ENCODE data around the gene LPIN1. TPM values are rescaled to one million over a fixed set of nuclear protein-coding genes. Genes with fewer than 3 reads are reported as not detected.

Gene LPIN1
- total and polyA plus RNA-seq, 2 of the 13 experiments (the other 11 are each of a cell fraction or from before 2014, with no cell fraction given), result 9.7 to 19.4 TPM

DNA sequence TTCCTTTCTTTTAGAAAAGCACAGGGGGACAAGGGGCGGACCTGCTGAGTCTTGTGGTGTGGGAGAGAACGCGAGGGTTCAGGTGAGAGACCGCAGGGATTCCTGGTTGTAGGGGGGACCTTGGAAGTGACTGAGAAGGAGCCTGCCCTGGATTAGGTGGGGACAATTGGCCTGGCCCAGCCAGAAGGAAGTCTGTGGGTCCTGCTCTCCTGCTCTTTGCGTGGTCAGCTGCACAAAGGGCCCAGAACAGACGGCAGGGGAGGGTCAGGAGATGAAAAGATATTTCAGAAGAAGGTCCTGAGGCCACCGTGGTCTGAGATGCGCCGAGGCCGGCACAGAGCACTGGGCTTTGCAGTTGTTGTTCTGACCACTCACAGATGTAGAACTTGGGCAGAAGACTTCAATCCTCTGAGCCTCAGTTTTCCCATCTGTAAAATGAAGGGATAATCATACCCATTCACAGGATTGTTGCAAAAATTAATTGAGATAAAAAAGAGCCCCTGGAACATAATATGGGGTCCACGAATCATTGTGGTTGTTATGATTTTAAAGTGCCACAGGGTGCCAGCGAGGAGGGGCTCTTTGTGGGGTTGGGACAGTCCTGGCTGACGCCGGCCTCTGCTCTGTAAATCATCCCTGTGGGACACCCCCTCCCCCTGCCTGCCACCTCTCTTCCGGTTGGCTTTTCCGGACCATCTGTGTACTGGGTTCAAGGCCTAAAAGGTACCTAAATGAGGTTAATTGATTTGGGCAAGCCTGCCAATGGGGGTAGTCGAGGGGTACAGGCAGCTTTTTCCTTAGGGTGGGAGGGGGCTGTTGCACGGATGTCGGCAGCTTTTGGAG lies 1.8 kb downstream of the LPIN1 start:
- DNase-seq (ENCODE audit: low spot score) (no peak), ATAC-seq (no peak), FAIRE-seq (no peak)
- peaks cover 44% of the 10 kb centered on the region for H3K79me2 ChIP-seq (ENCODE audit: insufficient read depth, low read length)
- no peaks in the 10 kb centered on the region; the same call in 1 of the 2 replicates for H4K20me1 ChIP-seq (ENCODE audit: insufficient read depth, low read length)
- POLR2A ChIA-PET, result interaction anchor here (2.0 kb wide), 1 partner anchor 10 kb away, joined by 12 read pairs; no protein-coding TSS in a partner anchor
- WGBS (ENCODE audit: low lambda C conversion rate), result 34% methylated on average over 19 of the region's 19 CpGs
- CTCF ChIA-PET (ENCODE audit: low intra/inter-chr PET ratio, low total read pairs), result no interaction called here
- H3K27ac ChIP-seq (ENCODE audit: extremely low read length, insufficient read depth, low read length), result no peak overlapping the region
- H3K9ac ChIP-seq (ENCODE audit: insufficient read depth, low read depth, low read length), result peak overlapping the region; percentile 76
- H3K9me3 ChIP-seq (ENCODE audit: low read length), result no peaks in the 10 kb centered on the region
- no peaks in the 10 kb centered on the region for H3K36me3 ChIP-seq (replicated peaks in 1 of 2; ENCODE audit: control insufficient read depth in 1 of 2, insufficient read depth in 2 of 2, low read length in 2 of 2)
- H2AFZ ChIP-seq (ENCODE audit: low read length), result no peak overlapping the region
- H3K4me3 ChIP-seq (replicated peaks in 1 of 3; ENCODE audit: insufficient read depth in 1 of 3, low read depth in 2 of 3, low read length in 3 of 3), result peak overlapping the region; percentile 77 to 96 (median 83)
- H3K4me2 ChIP-seq (ENCODE audit: low read depth, low read length), result peak overlapping the region; percentile 98
- intact Hi-C loops (cut with micrococcal nuclease; ENCODE audit: unreplicated experiment) (loop anchor here (10.0 kb wide), 1 partner anchor 1257 kb away; no protein-coding TSS in a partner anchor), in situ Hi-C loops (cut with HindIII; ENCODE audit: extremely low pct_ligation_motif_present, low pct_unique_long_range_greater_than_20kb) (no loop called here)
- no peaks in the 10 kb centered on the region; a peak in 1 of 5 replicates for H3K27me3 ChIP-seq (ENCODE audit: control insufficient read depth in 1 of 2, insufficient read depth in 2 of 2, low read length in 2 of 2)
- H3K4me1 ChIP-seq (ENCODE audit: insufficient read depth, low read length), result peaks cover 55% of the 10 kb centered on the region
- no TSS peak for BruUV-seq (replicated peaks)
- TF ChIP-seq ZNF496 (CRISPR knock-in tag; IDR thresholded peaks at IDR 0.05; ENCODE audit: insufficient replicate concordance), result no peak
- TF ChIP-seq, protein P1, sequence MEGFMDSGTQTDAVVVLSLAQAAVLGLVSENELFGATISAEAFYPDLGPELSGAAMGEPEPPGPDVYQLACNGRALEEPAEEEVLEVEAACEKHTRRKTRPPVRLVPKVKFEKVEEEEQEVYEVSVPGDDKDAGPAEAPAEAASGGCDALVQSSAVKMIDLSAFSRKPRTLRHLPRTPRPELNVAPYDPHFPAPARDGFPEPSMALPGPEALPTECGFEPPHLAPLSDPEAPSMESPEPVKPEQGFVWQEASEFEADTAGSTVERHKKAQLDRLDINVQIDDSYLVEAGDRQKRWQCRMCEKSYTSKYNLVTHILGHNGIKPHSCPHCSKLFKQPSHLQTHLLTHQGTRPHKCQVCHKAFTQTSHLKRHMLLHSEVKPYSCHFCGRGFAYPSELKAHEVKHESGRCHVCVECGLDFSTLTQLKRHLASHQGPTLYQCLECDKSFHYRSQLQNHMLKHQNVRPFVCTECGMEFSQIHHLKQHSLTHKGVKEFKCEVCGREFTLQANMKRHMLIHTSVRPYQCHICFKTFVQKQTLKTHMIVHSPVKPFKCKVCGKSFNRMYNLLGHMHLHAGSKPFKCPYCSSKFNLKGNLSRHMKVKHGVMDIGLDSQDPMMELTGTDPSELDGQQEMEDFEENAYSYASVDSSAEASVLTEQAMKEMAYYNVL (CRISPR knock-in tag; IDR thresholded peaks at IDR 0.05; ENCODE audit: borderline replicate concordance), result 0 out of 2 replicates have a peak, but pooled peaks have one; percentile 34
- no peak for TF ChIP-seq HIC2 (CRISPR knock-in tag; IDR thresholded peaks at IDR 0.05; ENCODE audit: low read depth)
- peak; percentile 33; the same call in 1 of the 2 replicates for TF ChIP-seq ETV5 (CRISPR knock-in tag; IDR thresholded peaks at IDR 0.05; ENCODE audit: borderline replicate concordance)
- TF ChIP-seq ZNF839 (CRISPR knock-in tag; IDR thresholded peaks at IDR 0.05; ENCODE audit: borderline replicate concordance), result 0 out of 2 replicates have a peak, but pooled peaks have one; percentile 21
- TF ChIP-seq, protein P2, sequence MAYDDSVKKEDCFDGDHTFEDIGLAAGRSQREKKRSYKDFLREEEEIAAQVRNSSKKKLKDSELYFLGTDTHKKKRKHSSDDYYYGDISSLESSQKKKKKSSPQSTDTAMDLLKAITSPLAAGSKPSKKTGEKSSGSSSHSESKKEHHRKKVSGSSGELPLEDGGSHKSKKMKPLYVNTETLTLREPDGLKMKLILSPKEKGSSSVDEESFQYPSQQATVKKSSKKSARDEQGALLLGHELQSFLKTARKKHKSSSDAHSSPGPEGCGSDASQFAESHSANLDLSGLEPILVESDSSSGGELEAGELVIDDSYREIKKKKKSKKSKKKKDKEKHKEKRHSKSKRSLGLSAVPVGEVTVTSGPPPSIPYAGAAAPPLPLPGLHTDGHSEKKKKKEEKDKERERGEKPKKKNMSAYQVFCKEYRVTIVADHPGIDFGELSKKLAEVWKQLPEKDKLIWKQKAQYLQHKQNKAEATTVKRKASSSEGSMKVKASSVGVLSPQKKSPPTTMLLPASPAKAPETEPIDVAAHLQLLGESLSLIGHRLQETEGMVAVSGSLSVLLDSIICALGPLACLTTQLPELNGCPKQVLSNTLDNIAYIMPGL (CRISPR knock-in tag; IDR thresholded peaks at IDR 0.05; ENCODE audit: borderline replicate concordance in 1 of 2, low read depth in 1 of 2), result 0 out of 4 replicates have a peak, but pooled peaks have one; percentile 5
- TF ChIP-seq, protein P3, sequence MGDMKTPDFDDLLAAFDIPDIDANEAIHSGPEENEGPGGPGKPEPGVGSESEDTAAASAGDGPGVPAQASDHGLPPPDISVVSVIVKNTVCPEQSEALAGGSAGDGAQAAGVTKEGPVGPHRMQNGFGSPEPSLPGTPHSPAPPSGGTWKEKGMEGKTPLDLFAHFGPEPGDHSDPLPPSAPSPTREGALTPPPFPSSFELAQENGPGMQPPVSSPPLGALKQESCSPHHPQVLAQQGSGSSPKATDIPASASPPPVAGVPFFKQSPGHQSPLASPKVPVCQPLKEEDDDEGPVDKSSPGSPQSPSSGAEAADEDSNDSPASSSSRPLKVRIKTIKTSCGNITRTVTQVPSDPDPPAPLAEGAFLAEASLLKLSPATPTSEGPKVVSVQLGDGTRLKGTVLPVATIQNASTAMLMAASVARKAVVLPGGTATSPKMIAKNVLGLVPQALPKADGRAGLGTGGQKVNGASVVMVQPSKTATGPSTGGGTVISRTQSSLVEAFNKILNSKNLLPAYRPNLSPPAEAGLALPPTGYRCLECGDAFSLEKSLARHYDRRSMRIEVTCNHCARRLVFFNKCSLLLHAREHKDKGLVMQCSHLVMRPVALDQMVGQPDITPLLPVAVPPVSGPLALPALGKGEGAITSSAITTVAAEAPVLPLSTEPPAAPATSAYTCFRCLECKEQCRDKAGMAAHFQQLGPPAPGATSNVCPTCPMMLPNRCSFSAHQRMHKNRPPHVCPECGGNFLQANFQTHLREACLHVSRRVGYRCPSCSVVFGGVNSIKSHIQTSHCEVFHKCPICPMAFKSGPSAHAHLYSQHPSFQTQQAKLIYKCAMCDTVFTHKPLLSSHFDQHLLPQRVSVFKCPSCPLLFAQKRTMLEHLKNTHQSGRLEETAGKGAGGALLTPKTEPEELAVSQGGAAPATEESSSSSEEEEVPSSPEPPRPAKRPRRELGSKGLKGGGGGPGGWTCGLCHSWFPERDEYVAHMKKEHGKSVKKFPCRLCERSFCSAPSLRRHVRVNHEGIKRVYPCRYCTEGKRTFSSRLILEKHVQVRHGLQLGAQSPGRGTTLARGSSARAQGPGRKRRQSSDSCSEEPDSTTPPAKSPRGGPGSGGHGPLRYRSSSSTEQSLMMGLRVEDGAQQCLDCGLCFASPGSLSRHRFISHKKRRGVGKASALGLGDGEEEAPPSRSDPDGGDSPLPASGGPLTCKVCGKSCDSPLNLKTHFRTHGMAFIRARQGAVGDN (CRISPR knock-in tag; IDR thresholded peaks at IDR 0.05), result peak; percentile 41
- no peak for TF ChIP-seq ETV6 (CRISPR knock-in tag; conservative IDR thresholded peaks at IDR 0.05)
- no peak for TF ChIP-seq GTF3A (CRISPR knock-in tag; conservative IDR thresholded peaks at IDR 0.05)
- TF ChIP-seq TP53 (CRISPR knock-in tag; conservative IDR thresholded peaks at IDR 0.05), result no peak
- no peak for TF ChIP-seq SMAD1 (CRISPR knock-in tag; IDR thresholded peaks at IDR 0.05; ENCODE audit: borderline replicate concordance, low read depth)
